HepG2 (cell line): ENCODE measurements around the gene DPEP2NB. TPM values are rescaled to one million over a fixed set of nuclear protein-coding genes. Genes with fewer than 3 reads are reported as not detected.

Source experiments
- ATAC-seq: fragments of 200-7000 bp; cut with Tn5 transposase; 3 replicates; pipeline ENCODE4 v1.9.1; 2020; ENCODE audit warnings: mild to moderate bottlenecking, moderate library complexity
- BruUV-seq: library from RNA; stranded (reverse); fragments of 400-500 nt; replicated peaks from 2 replicates; lab custom pipeline; 2021; lab: Mats Ljungman, UMichigan
- CTCF ChIA-PET: fragments of 300-600 bp; formaldehyde crosslinking; extraction: SDS; loops from one replicate; lab custom pipeline; 2021; ENCODE audit warnings: low total read pairs, inconsistent platforms, low intra/inter-chr PET ratio; lab: Yijun Ruan, JAX
- POLR2A ChIA-PET: fragments of 350-600 bp; sonication (Branson Sonifier 250); formaldehyde crosslinking; loops from one replicate; lab custom pipeline; 2020; ENCODE audit warnings: antibody characterized with exemption, inconsistent platforms; lab: Yijun Ruan, JAX
- DNase-seq: peaks from one replicate; pipeline ENCODE4 v3.0.0-alpha.2; 2015; ENCODE audit warnings: low spot score
- FAIRE-seq: peaks from 3 replicates; lab custom pipeline; 2011; peaks lifted over from hg19 to GRCh38; lab: Jason Lieb, UNC
- H2AFZ ChIP-seq: one replicate; pipeline ENCODE4 v1.6.1; 2011; ENCODE audit warnings: low read length, inconsistent platforms
- H3K27ac ChIP-seq: fragments of 300-600 bp; 3 replicates; pipeline ENCODE4 v1.8.0; 2011; ENCODE audit warnings: mixed run types, mild to moderate bottlenecking, mixed read lengths, low read length, inconsistent platforms; ENCODE audit not compliant: insufficient read depth; ENCODE audit errors: extremely low read length
- H3K27me3 ChIP-seq, 2 experiments: fragments of 200-600 bp in 1 of 2; 2 replicates in 1 of 2; 3 replicates in 1 of 2; pipeline versions ENCODE4 v1.6.0 to v1.8.0; 2011; ENCODE audit warnings: low read length in 2 of 2, mild to moderate bottlenecking in 2 of 2, moderate library complexity in 2 of 2, inconsistent platforms in 1 of 2; ENCODE audit not compliant: insufficient read depth in 2 of 2, control insufficient read depth in 1 of 2
- H3K36me3 ChIP-seq, 2 experiments: fragments of 200-600 bp in 1 of 2; replicated peaks in 1 of 2; 2 replicates in 1 of 2; 3 replicates in 1 of 2; pipeline versions ENCODE4 v1.5.1 to v1.8.0; 2011; ENCODE audit warnings: low read length in 2 of 2, inconsistent platforms in 1 of 2; ENCODE audit not compliant: insufficient read depth in 2 of 2, control insufficient read depth in 1 of 2
- H3K4me1 ChIP-seq: 2 replicates; pipeline ENCODE4 v1.5.1; 2012; ENCODE audit warnings: low read length, inconsistent platforms; ENCODE audit not compliant: insufficient read depth
- H3K4me2 ChIP-seq: 2 replicates; pipeline ENCODE4 v1.6.0; 2011; ENCODE audit warnings: low read depth, low read length, inconsistent platforms
- H3K4me3 ChIP-seq, 3 experiments: fragments of 200-600 bp in 1 of 3; sonication (generic), shearing (Covaris generic) in 1 of 3; replicated peaks in 1 of 3; 2 replicates each; pipeline ENCODE4 v1.5.1; 2011 to 2016; ENCODE audit warnings: low read length in 3 of 3, inconsistent platforms in 2 of 3, low read depth in 2 of 3, mild to moderate bottlenecking in 2 of 3, control low read depth in 1 of 3, mixed read lengths in 1 of 3; ENCODE audit not compliant: insufficient read depth in 1 of 3
- H3K79me2 ChIP-seq: one replicate; pipeline ENCODE4 v1.6.1; 2011; ENCODE audit warnings: low read length, inconsistent platforms; ENCODE audit not compliant: insufficient read depth
- H3K9ac ChIP-seq: 2 replicates; pipeline ENCODE4 v1.6.0; 2011; ENCODE audit warnings: mild to moderate bottlenecking, low read depth, low read length, inconsistent platforms; ENCODE audit not compliant: insufficient read depth
- H3K9me3 ChIP-seq: 2 replicates; pipeline ENCODE4 v1.5.1; 2012; ENCODE audit warnings: mild to moderate bottlenecking, low read length
- H4K20me1 ChIP-seq: 2 replicates; pipeline ENCODE4 v1.6.0; 2011; ENCODE audit warnings: inconsistent platforms, mild to moderate bottlenecking, low read length, moderate library complexity; ENCODE audit not compliant: insufficient read depth
- FOXA1 ChIP-seq, 2 experiments: fragments of 450-650 bp in 1 of 2; sonication (generic) in 1 of 2; formaldehyde crosslinking in 1 of 2; IDR thresholded peaks; 2 replicates each; pipeline versions ENCODE4 v1.4.0 to v1.6.1; 2016 to 2020; ENCODE audit warnings: missing genetic modification reagents in 1 of 2
- HES4 ChIP-seq: sonication (generic); formaldehyde crosslinking; IDR thresholded peaks from 2 replicates; pipeline ENCODE4 v1.9.0; 2021; ENCODE audit warnings: mild to moderate bottlenecking, missing genetic modification reagents, borderline replicate concordance
- HOXA7 ChIP-seq: sonication (generic); formaldehyde crosslinking; IDR thresholded peaks from 2 replicates; pipeline ENCODE4 v1.8.1; 2022; ENCODE audit warnings: mild to moderate bottlenecking, missing genetic modification reagents, moderate library complexity
- KDM2A ChIP-seq: sonication (generic); formaldehyde crosslinking; IDR thresholded peaks from 2 replicates; pipeline ENCODE4 v1.4.0; 2020; ENCODE audit warnings: low read depth, missing genetic modification reagents, borderline replicate concordance
- KDM5B ChIP-seq: sonication (generic); formaldehyde crosslinking; IDR thresholded peaks from 2 replicates; pipeline ENCODE4 v1.4.0; 2020; ENCODE audit warnings: missing genetic modification reagents, mild to moderate bottlenecking, borderline replicate concordance
- KLF6 ChIP-seq: IDR thresholded peaks from 2 replicates; pipeline ENCODE4 v1.8.0; 2016; ENCODE audit warnings: missing biosample characterization, missing genetic modification reagents
- PHF8 ChIP-seq: sonication (generic); formaldehyde crosslinking; IDR thresholded peaks from 2 replicates; pipeline ENCODE4 v1.5.0; 2020; ENCODE audit warnings: missing genetic modification reagents
- PRMT3 ChIP-seq: sonication (generic); formaldehyde crosslinking; IDR thresholded peaks from 2 replicates; pipeline ENCODE4 v1.8.1; 2022; ENCODE audit warnings: low read depth, mild to moderate bottlenecking, moderate library complexity, missing genetic modification reagents, borderline replicate concordance
- RBM22 ChIP-seq: fragments of 200-400 bp; formaldehyde crosslinking; optimal IDR thresholded peaks from 2 replicates; pipeline ENCODE3; 2017; ENCODE audit warnings: mild to moderate bottlenecking, low read length, moderate library complexity
- RFX5 ChIP-seq: IDR thresholded peaks from 2 replicates; pipeline ENCODE4 v1.6.1; 2011; ENCODE audit warnings: low read depth, low read length, improper control_type of control experiment
- SIX1 ChIP-seq: sonication (generic); formaldehyde crosslinking; IDR thresholded peaks from 2 replicates; pipeline ENCODE4 v1.4.0; 2020; ENCODE audit warnings: missing genetic modification reagents, borderline replicate concordance
- SNAI1 ChIP-seq: sonication (generic); formaldehyde crosslinking; IDR thresholded peaks from 2 replicates; pipeline ENCODE4 v1.5.0; 2020; ENCODE audit warnings: mild to moderate bottlenecking, missing genetic modification reagents, borderline replicate concordance
- ZBTB38 ChIP-seq: sonication (generic); formaldehyde crosslinking; IDR thresholded peaks from 2 replicates; pipeline ENCODE4 v1.5.1; 2020; ENCODE audit warnings: mild to moderate bottlenecking, missing genetic modification reagents
- ZNF547 ChIP-seq: sonication (generic); formaldehyde crosslinking; IDR thresholded peaks from 2 replicates; pipeline ENCODE4 v1.5.1; 2020; ENCODE audit warnings: mild to moderate bottlenecking, missing genetic modification reagents
- WGBS: methylation state at CpG from one replicate; pipeline ENCODE4 v1.1.6; 2017; ENCODE audit warnings: low lambda C conversion rate; 5-methylcytosine and 5-hydroxymethylcytosine counted together
- in situ Hi-C: cut with HindIII; loops from 2 replicates; pipeline ENCODE4 v1.10.0; 2017; ENCODE audit warnings: low pct_unique_long_range_greater_than_20kb; ENCODE audit not compliant: extremely low pct_ligation_motif_present
- intact Hi-C: fragments of 100-400 bp; cut with micrococcal nuclease; formaldehyde crosslinking; loops from one replicate; pipeline ENCODE4 v1.10.0; 2022; ENCODE audit not compliant: unreplicated experiment
- polyA plus RNA-seq, 8 experiments: library from polyadenylated mRNA; depleted of rRNA in 3 of 8; stranded (reverse) in 7 of 8; unstranded in 1 of 8; fragments of >200 nt; fragmentation: Illumina TruSeq in 4 of 8; extraction: Trizol in 4 of 8; gene quantifications; 2 replicates each; pipeline versions ENCODE4 v1.2.1 to v1.2.3, GENCODE V29; 2011 to 2016; ENCODE audit warnings: low read depth in 4 of 8, missing spikeins in 1 of 8, mixed read lengths in 1 of 8; ENCODE audit not compliant: insufficient read depth in 1 of 8
- total RNA-seq, 5 experiments: library from RNA; depleted of rRNA; stranded (reverse); fragments of >200 nt; fragmentation: Illumina TruSeq; extraction: Trizol; gene quantifications; 2 replicates each; pipeline ENCODE4 v1.2.3, GENCODE V29; 2016; ENCODE audit warnings: low read depth in 1 of 5
- TF ChIP-seq, protein P1 (sequence below): IDR thresholded peaks from 2 replicates; pipeline ENCODE4 v1.6.1; 2016; ENCODE audit warnings: missing compliant biosample characterization, missing genetic modification reagents, borderline replicate concordance
- TF ChIP-seq, protein P2 (sequence below): sonication (generic); formaldehyde crosslinking; IDR thresholded peaks from 2 replicates; pipeline ENCODE4 v1.4.0; 2020; ENCODE audit warnings: missing genetic modification reagents, borderline replicate concordance

DPEP2NB gene
- total and polyA plus RNA-seq, 2 of the 13 experiments (the other 11 are each of a cell fraction or from before 2014, with no cell fraction given), result not detected

DNA sequence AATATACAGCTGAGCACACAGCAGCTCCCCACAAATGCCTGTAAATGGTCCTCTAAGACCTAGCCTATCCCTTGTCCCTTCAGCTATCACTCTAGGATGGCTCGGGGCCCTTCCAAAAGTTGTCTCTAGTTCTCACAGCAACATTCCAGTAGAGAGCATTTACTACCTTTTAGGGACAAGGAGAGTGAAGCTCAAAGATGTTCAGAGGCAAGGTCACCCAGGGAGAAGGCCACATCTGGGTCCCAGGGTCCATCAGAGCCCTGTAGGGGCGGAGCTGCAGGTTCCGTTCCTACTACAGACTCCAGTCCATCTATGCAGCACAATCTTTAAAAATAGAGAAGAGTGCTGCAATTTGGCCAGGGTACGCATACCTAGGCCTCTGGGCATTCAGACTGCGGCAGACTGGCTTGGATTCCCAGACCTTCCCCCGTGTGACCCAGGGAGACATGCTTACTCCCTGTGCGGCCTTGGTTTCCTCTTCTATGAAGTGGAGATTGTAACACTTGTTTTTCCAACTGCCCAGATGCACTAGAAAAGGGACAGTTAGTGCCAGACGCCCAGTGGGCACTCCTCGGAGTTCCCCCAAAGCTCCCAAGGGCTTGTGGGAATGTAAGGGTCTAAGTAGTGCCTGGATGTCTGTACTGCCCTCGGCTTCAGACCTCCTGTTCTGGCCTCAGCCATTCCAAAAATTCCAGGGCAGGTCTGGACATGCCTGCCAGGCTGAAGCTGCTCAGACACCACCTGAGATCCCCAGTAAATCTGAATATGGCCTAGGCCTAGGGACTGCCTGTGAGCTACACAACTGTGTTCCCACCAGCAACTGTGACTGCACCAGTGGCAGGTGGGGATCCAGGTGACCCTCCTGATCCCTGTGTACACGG, 49.8 kb downstream of the DPEP2NB start (continued):
- TF ChIP-seq KLF6 (CRISPR knock-in tag) (0 out of 2 replicates have a peak, but pooled peaks have one; percentile 25), PHF8 (CRISPR knock-in tag) (peak; percentile 48; the same call in 1 of the 2 replicates), KDM5B (CRISPR knock-in tag) (no peak)

DNA sequence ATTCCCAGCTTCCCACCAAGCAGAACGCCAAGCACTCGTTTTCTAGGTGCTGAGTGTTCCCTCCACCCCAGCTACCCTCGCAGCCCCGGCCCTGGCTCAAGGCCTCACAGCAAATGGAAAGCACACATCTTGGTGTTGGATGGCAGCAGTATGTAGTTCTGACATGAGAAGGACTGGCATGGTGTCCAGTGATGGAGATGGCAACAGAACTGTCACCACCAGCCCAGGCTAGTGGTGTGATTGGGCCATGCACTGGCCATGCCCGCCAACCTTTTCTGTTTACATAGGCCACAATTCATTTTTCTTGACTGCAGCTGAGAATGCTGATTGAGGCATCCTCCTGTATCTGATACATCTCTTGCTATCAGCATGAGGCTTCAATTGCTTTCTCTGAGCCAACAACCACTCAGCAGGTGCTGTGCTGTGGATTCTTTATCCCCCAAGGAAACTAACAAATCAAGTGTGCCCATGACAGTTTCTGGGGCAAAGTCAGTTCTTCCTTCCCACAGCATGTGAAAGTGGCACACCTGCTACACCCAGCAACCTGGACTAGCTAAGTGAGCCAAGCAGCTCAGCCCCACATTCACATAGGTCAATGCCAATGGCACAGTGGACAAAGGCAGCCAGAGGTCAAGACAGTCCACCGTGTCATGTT, 51.1 kb downstream of the DPEP2NB start:
- in situ Hi-C loops (no loop called here), intact Hi-C loops (no loop called here)
- Histone ChIP-seq H3K36me3 (peaks cover 28 to 40% of the 10 kb centered on the region in 2 experiments), H3K9me3 (no peaks in the 10 kb centered on the region), H3K27me3 (no peaks in the 10 kb centered on the region; a peak in 1 of 5 replicates), H3K27ac (no peak overlapping the region), H3K79me2 (peaks cover 72% of the 10 kb centered on the region), H3K4me3 (no peak overlapping the region), H3K4me2 (peak overlapping the region; percentile 34; the same call in 1 of the 2 replicates), H3K9ac (no peak overlapping the region), H4K20me1 (peaks cover 21% of the 10 kb centered on the region), H2AFZ (no peak overlapping the region), H3K4me1 (peaks cover 45% of the 10 kb centered on the region)
- ChIA-PET CTCF (no interaction called here), POLR2A (interaction anchor here (0.5 to 12.9 kb wide), 8 partner anchors 10 to 485 kb away, joined by 3 to 226 read pairs (median 10); partner anchors contain the start of genes LCAT and PSMB10)
- WGBS, result 90% methylated on average over 6 of the region's 6 CpGs
- DNase-seq (no peak), ATAC-seq (no peak), FAIRE-seq (no peak)
- BruUV-seq, result no TSS peak
- TF ChIP-seq KDM2A (CRISPR knock-in tag) (0 out of 2 replicates have a peak, but pooled peaks have one; percentile 12), FOXA1 (IDR thresholded peaks at IDR 0.05) (no peak), FOXA1 (CRISPR knock-in tag; IDR thresholded peaks at IDR 0.05) (no peak), SIX1 (CRISPR knock-in tag) (no peak), PRMT3 (CRISPR knock-in tag) (0 out of 2 replicates have a peak, but pooled peaks have one; percentile 42), ZBTB38 (0 out of 2 replicates have a peak, but pooled peaks have one; percentile 21), SNAI1 (CRISPR knock-in tag) (no peak), ZNF547 (CRISPR knock-in tag) (no peak), RBM22 (peak; percentile 57), HOXA7 (no peak), HES4 (CRISPR knock-in tag) (no peak), RFX5 (peak; percentile 67)
- TF ChIP-seq, protein P1, sequence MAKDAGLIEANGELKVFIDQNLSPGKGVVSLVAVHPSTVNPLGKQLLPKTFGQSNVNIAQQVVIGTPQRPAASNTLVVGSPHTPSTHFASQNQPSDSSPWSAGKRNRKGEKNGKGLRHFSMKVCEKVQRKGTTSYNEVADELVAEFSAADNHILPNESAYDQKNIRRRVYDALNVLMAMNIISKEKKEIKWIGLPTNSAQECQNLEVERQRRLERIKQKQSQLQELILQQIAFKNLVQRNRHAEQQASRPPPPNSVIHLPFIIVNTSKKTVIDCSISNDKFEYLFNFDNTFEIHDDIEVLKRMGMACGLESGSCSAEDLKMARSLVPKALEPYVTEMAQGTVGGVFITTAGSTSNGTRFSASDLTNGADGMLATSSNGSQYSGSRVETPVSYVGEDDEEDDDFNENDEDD (CRISPR knock-in tag), result no peak
- TF ChIP-seq, protein P2, sequence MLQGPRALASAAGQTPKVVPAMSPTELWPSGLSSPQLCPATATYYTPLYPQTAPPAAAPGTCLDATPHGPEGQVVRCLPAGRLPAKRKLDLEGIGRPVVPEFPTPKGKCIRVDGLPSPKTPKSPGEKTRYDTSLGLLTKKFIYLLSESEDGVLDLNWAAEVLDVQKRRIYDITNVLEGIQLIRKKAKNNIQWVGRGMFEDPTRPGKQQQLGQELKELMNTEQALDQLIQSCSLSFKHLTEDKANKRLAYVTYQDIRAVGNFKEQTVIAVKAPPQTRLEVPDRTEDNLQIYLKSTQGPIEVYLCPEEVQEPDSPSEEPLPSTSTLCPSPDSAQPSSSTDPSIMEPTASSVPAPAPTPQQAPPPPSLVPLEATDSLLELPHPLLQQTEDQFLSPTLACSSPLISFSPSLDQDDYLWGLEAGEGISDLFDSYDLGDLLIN (CRISPR knock-in tag), result no peak
